ENCODE data around the gene PPTC7. TPM values are rescaled to one million over a fixed set of nuclear protein-coding genes. Genes with fewer than 3 reads are reported as not detected.

PPTC7 gene
- total and polyA plus RNA-seq, 2 of the 13 experiments (the other 11 are each of a cell fraction or from before 2014, with no cell fraction given) = 4.8 to 12.3 TPM

GRCh38 chr12:110583137-110584059 lies at the start of gene PPTC7 (continued):
- TF ChIP-seq ZNF280D (CRISPR knock-in tag; IDR thresholded peaks at IDR 0.05) = no peak
- TF ChIP-seq NFIC (IDR thresholded peaks at IDR 0.05; ENCODE audit: low read length) = peak; percentile 28; the same call in 1 of the 2 replicates
- TF ChIP-seq RAD21 (CRISPR knock-in tag; IDR thresholded peaks at IDR 0.05) = no peak
- peak; percentile 66 to 71; a peak in 3 of 4 replicates for TF ChIP-seq NR2F1 (CRISPR knock-in tag; IDR thresholded peaks at IDR 0.05)
- no peak for TF ChIP-seq ADNP (CRISPR knock-in tag; IDR thresholded peaks at IDR 0.05)
- no peak for TF ChIP-seq ZNF891 (CRISPR knock-in tag; IDR thresholded peaks at IDR 0.05)
- no peak for TF ChIP-seq ZNF180 (CRISPR knock-in tag; IDR thresholded peaks at IDR 0.05; ENCODE audit: borderline replicate concordance, low read depth)
- no peak for TF ChIP-seq ZNF382 (CRISPR knock-in tag; IDR thresholded peaks at IDR 0.05; ENCODE audit: borderline replicate concordance)
- no peak for TF ChIP-seq ZBTB14 (CRISPR knock-in tag; IDR thresholded peaks at IDR 0.05)
- TF ChIP-seq ZNF33A (CRISPR knock-in tag; IDR thresholded peaks at IDR 0.05; ENCODE audit: borderline replicate concordance) = no peak
- TF ChIP-seq GABPB1 (CRISPR knock-in tag; IDR thresholded peaks at IDR 0.05) = peak; percentile 36
- no peak for TF ChIP-seq ZNF775 (CRISPR knock-in tag; IDR thresholded peaks at IDR 0.05; ENCODE audit: borderline replicate concordance)
- TF ChIP-seq KDM5B (CRISPR knock-in tag; IDR thresholded peaks at IDR 0.05; ENCODE audit: borderline replicate concordance) = no peak
- TF ChIP-seq BORCS8-MEF2B (CRISPR knock-in tag; IDR thresholded peaks at IDR 0.05) = no peak
- no peak for TF ChIP-seq ZNF20 (CRISPR knock-in tag; IDR thresholded peaks at IDR 0.05)
- peak; percentile 96 for TF ChIP-seq TFAP4 (IDR thresholded peaks at IDR 0.05; ENCODE audit: borderline replicate concordance, low read depth)
- TF ChIP-seq ZSCAN20 (CRISPR knock-in tag; IDR thresholded peaks at IDR 0.05; ENCODE audit: borderline replicate concordance) = no peak
- TF ChIP-seq GABPA (IDR thresholded peaks at IDR 0.05; ENCODE audit: low read depth, low read length) = no peak
- TF ChIP-seq GABPA (CRISPR knock-in tag; IDR thresholded peaks at IDR 0.05; ENCODE audit: low read depth) = 0 out of 2 replicates have a peak, but pooled peaks have one; percentile 24
- TF ChIP-seq CENPT (CRISPR knock-in tag; IDR thresholded peaks at IDR 0.05; ENCODE audit: low read depth) = no peak
- TF ChIP-seq ZNF878 (CRISPR knock-in tag; IDR thresholded peaks at IDR 0.05) = no peak
- TF ChIP-seq SKI (IDR thresholded peaks at IDR 0.05; ENCODE audit: partially characterized antibody) = no peak
- TF ChIP-seq ZNF143 (CRISPR knock-in tag; IDR thresholded peaks at IDR 0.05) = peak; percentile 87
- TF ChIP-seq BCL6 (CRISPR knock-in tag; IDR thresholded peaks at IDR 0.05) = 0 out of 2 replicates have a peak, but pooled peaks have one; percentile 9
